ENCODE measurements around the gene RGS12. TPM values are rescaled to one million over a fixed set of nuclear protein-coding genes. Genes with fewer than 3 reads are reported as not detected.

The RGS12 gene
- total RNA-seq, 1 experiment from 2014 or later = 36.6 TPM

- POLR2A ChIA-PET (ENCODE audit: unreplicated experiment) = interaction anchor here (0.6 to 0.7 kb wide), 2 partner anchors 170 to 278 kb away, joined by 3 to 4 read pairs; no protein-coding TSS in a partner anchor
- DNase-seq = peak; percentile 72 to 77
Measured at GRCh38 chr4:3291411-3291968, 1.3 kb upstream of the RGS12 start.

GRCh38 chr4:3291969-3292570 lies 751 bp upstream of the RGS12 start:
- CTCF ChIA-PET = no interaction called here

More at GRCh38 chr4:3291411-3291968, 1.3 kb upstream of the RGS12 start:
- Histone ChIP-seq H3K27me3 (ENCODE audit: insufficient read depth, low read depth) (no peaks in the 10 kb centered on the region), H4K20me1 (ENCODE audit: insufficient read depth) (no peaks in the 10 kb centered on the region), H3K36me3 (ENCODE audit: low read depth) (no peaks in the 10 kb centered on the region), H3K9me2 (ENCODE audit: insufficient read depth) (no peaks in the 10 kb centered on the region), H3K4me3 (peak overlapping the region; percentile 78), H3K79me2 (ENCODE audit: low read depth) (no peaks in the 10 kb centered on the region), H3K4me1 (replicated peaks; ENCODE audit: insufficient read depth) (peaks cover 15% of the 10 kb centered on the region), H2AFZ (peak overlapping the region; percentile 83), H3K27ac (peak overlapping the region; percentile 46), H3F3A (ENCODE audit: insufficient read depth, low read depth) (peaks cover 13% of the 10 kb centered on the region), H3K4me2 (peak overlapping the region; percentile 93), H3K9me3 (ENCODE audit: insufficient read depth, low read depth) (no peaks in the 10 kb centered on the region)
- intact Hi-C loops (cut with micrococcal nuclease; ENCODE audit: unreplicated experiment) = loop anchor here (10.0 kb wide), 1 partner anchor 193 kb away; no protein-coding TSS in a partner anchor
- CTCF ChIA-PET = no interaction called here
- TF ChIP-seq CTCF (conservative IDR thresholded peaks at IDR 0.05) (no peak), EZH2 (IDR thresholded peaks at IDR 0.05; ENCODE audit: low read depth) (no peak)
- TSS peak; percentile 70 for BruUV-seq (replicated peaks)

More at GRCh38 chr4:3291969-3292570, 751 bp upstream of the RGS12 start:
- peak overlapping the region; percentile 93 for H3K4me2 ChIP-seq
- peak overlapping the region; percentile 83 for H2AFZ ChIP-seq
- peak in 1 of 2 experiments; percentile 78 for DNase-seq
- no peaks in the 10 kb centered on the region for H4K20me1 ChIP-seq (ENCODE audit: insufficient read depth)
- H3F3A ChIP-seq (ENCODE audit: insufficient read depth, low read depth) = peaks cover 12% of the 10 kb centered on the region
- H3K27ac ChIP-seq = peak overlapping the region; percentile 46
- H3K79me2 ChIP-seq (ENCODE audit: low read depth) = no peaks in the 10 kb centered on the region
- no peaks in the 10 kb centered on the region for H3K9me2 ChIP-seq (ENCODE audit: insufficient read depth)
- H3K9me3 ChIP-seq (ENCODE audit: insufficient read depth, low read depth) = no peaks in the 10 kb centered on the region
- intact Hi-C loops (cut with micrococcal nuclease; ENCODE audit: unreplicated experiment) = loop anchor here (10.0 kb wide), 1 partner anchor 193 kb away; no protein-coding TSS in a partner anchor
- POLR2A ChIA-PET (ENCODE audit: unreplicated experiment) = interaction anchor here (0.6 to 0.7 kb wide), 2 partner anchors 169 to 278 kb away, joined by 3 to 4 read pairs; no protein-coding TSS in a partner anchor
- TF ChIP-seq EZH2 (IDR thresholded peaks at IDR 0.05; ENCODE audit: low read depth) = no peak
- TF ChIP-seq CTCF (conservative IDR thresholded peaks at IDR 0.05) = no peak
- no peaks in the 10 kb centered on the region for H3K36me3 ChIP-seq (ENCODE audit: low read depth)
- no peaks in the 10 kb centered on the region for H3K27me3 ChIP-seq (ENCODE audit: insufficient read depth, low read depth)
- peaks cover 9% of the 10 kb centered on the region for H3K4me1 ChIP-seq (replicated peaks; ENCODE audit: insufficient read depth)
- BruUV-seq (replicated peaks) = no TSS peak
- H3K4me3 ChIP-seq = peak overlapping the region; percentile 78

Measured in PC-9 (cell line).